ACC112 (cell line): Measurements from ENCODE around the gene ZNF804B.

ENCODE experiments used
- H2AFZ ChIP-seq: fragments of 200-600 bp; sonication (generic); one replicate; pipeline ENCODE4 v1.6.0; 2017; ENCODE audit warnings: antibody characterized with exemption, low read length; ENCODE audit not compliant: unreplicated experiment
- H3K27ac ChIP-seq: fragments of 200-600 bp; sonication (generic); 2 replicates; pipeline ENCODE4 v1.5.1; 2014; ENCODE audit warnings: low read depth, mild to moderate bottlenecking, antibody characterized with exemption, low read length, moderate library complexity
- H3K27me3 ChIP-seq: fragments of 200-600 bp; sonication (generic); 2 replicates; pipeline ENCODE4 v1.6.1; 2014; ENCODE audit warnings: mild to moderate bottlenecking, antibody characterized with exemption, low read length, moderate library complexity, mixed read lengths; ENCODE audit not compliant: insufficient read depth
- H3K36me3 ChIP-seq: fragments of 200-600 bp; sonication (generic); 2 replicates; pipeline ENCODE4 v1.6.1; 2016; ENCODE audit warnings: mild to moderate bottlenecking, antibody characterized with exemption, low read length, moderate library complexity, mixed read lengths; ENCODE audit not compliant: insufficient read depth
- H3K4me1 ChIP-seq: fragments of 200-600 bp; sonication (generic); one replicate; pipeline ENCODE4 v1.6.1; 2016; ENCODE audit warnings: low read length, mixed read lengths; ENCODE audit not compliant: insufficient read depth, unreplicated experiment, control insufficient read depth
- H3K4me3 ChIP-seq: fragments of 200-600 bp; sonication (generic); 2 replicates; pipeline ENCODE4 v1.5.1; 2014; ENCODE audit warnings: mild to moderate bottlenecking, low read depth, low read length
- H3K79me2 ChIP-seq: fragments of 200-600 bp; sonication (generic); one replicate; pipeline ENCODE4 v1.6.0; 2016; ENCODE audit warnings: low read length; ENCODE audit not compliant: control insufficient read depth, unreplicated experiment, insufficient read depth

ZNF804B gene

GRCh38 chr7:88772776-88773175 is 13.3 kb downstream of the ZNF804B start:
- no peak overlapping the region for H3K4me3 ChIP-seq
- no peaks in the 10 kb centered on the region for H3K4me1 ChIP-seq
- no peaks in the 10 kb centered on the region for H3K27me3 ChIP-seq
- H2AFZ ChIP-seq = no peak overlapping the region
- H3K36me3 ChIP-seq = no peaks in the 10 kb centered on the region
- no peaks in the 10 kb centered on the region for H3K79me2 ChIP-seq
- no peak overlapping the region for H3K27ac ChIP-seq

DNA sequence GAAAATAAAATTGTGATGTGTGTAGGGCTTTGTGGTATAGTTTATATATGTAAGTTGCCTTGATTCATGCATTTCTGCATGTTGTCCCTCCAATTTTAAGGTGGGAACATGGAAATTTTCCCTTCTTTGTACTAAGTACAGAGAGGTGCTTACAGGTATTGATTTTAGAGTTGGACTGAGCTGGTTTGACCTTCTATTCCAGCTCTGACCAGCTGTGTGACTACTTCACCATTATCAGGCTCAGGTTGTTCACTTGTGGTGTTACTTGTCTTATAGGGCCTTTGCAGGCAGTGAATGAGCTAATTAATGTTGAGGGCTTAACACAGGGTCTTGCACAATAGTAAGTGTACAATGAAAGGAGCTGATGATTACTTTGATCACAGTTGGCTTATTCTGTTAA is 16.3 kb downstream of the ZNF804B start:
- Histone ChIP-seq H3K4me3 (no peak overlapping the region), H3K36me3 (no peaks in the 10 kb centered on the region), H3K27ac (no peak overlapping the region), H2AFZ (no peak overlapping the region), H3K27me3 (no peaks in the 10 kb centered on the region), H3K4me1 (no peaks in the 10 kb centered on the region), H3K79me2 (no peaks in the 10 kb centered on the region)

DNA sequence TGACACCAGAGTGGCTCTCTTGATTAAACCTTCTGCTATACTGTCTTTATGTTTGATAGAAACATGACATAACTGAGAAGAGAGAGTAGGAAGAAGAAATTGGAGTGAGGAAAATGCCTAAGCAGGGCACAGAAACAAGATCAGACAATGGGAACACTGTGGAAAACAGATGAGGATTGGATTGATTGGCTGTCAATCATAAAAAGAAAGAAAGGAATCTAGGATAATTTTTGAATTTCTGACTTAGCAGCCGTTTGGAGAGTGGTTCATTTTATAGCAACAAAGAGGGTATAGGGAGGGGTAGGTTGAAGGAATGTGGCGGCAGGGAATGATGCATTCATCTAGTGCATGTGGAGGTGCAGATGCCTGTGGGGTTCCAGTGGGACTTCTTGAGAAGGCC is 28.3 kb downstream of the ZNF804B start:
- H3K79me2 ChIP-seq = no peaks in the 10 kb centered on the region
- no peak overlapping the region for H3K27ac ChIP-seq
- H3K27me3 ChIP-seq = no peaks in the 10 kb centered on the region; the same call in 1 of the 2 replicates
- H3K4me1 ChIP-seq = no peaks in the 10 kb centered on the region
- H3K36me3 ChIP-seq = no peaks in the 10 kb centered on the region
- H2AFZ ChIP-seq = no peak overlapping the region
- no peak overlapping the region for H3K4me3 ChIP-seq

GRCh38 chr7:88789480-88790064 is 30.1 kb downstream of the ZNF804B start:
- Histone ChIP-seq H3K79me2 (no peaks in the 10 kb centered on the region), H3K27ac (no peak overlapping the region), H3K27me3 (no peaks in the 10 kb centered on the region), H3K4me3 (no peak overlapping the region), H2AFZ (no peak overlapping the region), H3K36me3 (no peaks in the 10 kb centered on the region), H3K4me1 (no peaks in the 10 kb centered on the region)

DNA sequence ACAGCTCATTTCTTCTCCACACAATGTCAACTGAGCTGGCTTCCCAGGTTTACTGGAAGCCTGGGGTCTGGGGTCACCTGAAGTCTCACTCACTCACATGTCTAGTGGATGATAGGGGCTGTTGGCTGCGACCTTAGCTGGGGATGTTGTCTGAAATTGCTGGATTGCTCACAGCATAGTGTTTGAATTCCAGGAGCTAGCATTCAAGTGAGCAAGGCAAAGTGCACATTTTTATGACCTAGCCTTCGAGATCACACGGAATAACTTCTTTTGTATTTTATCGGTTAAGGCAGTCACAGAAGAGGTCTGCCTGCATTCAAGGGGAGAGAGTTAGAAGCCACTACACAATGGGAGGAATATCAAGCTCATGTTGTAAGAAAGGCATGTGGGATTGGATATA is 32.4 kb downstream of the ZNF804B start:
- no peak overlapping the region for H3K4me3 ChIP-seq
- no peaks in the 10 kb centered on the region for H3K79me2 ChIP-seq
- no peak overlapping the region for H3K27ac ChIP-seq
- no peaks in the 10 kb centered on the region for H3K36me3 ChIP-seq
- no peaks in the 10 kb centered on the region for H3K4me1 ChIP-seq
- H3K27me3 ChIP-seq = no peaks in the 10 kb centered on the region
- H2AFZ ChIP-seq = no peak overlapping the region

GRCh38 chr7:88792361-88792760 is 32.9 kb downstream of the ZNF804B start:
- Histone ChIP-seq H3K4me3 (no peak overlapping the region), H3K27me3 (no peaks in the 10 kb centered on the region), H3K36me3 (no peaks in the 10 kb centered on the region), H3K4me1 (no peaks in the 10 kb centered on the region), H3K27ac (no peak overlapping the region), H2AFZ (no peak overlapping the region), H3K79me2 (no peaks in the 10 kb centered on the region)

DNA sequence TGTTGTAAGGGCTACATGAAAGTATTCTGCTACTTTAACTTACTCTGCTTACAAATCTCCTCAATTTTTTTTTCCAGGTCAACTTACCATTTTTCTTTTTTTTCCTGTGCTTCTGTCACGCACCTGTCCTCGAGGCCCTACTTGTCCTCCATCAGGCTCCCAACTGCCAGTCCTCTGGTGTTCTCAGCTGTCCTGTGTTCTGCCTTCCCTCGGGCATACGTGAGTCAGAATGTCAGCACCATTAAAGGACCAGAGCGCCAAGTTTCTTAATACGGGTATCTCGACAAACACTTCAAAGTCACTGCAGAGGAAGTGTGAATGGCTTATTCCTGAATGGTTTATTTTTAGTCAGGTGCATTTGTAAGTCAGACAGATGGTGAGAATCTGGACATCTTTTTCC is 36.1 kb downstream of the ZNF804B start, which contains the start of gene TEX47:
Gene TEX47, minus strand, starts transcription at position 185 of the 400 bp plus-strand sequence. CDS start 795 bp downstream, outside the sequence.
- Histone ChIP-seq H3K27ac (no peak within 1 kb of the TSS), H2AFZ (no peak within 1 kb of the TSS), H3K79me2 (no peaks in the 10 kb centered on the region), H3K36me3 (no peaks in the 10 kb centered on the region), H3K4me3 (no peak within 1 kb of the TSS), H3K27me3 (no peaks in the 10 kb centered on the region), H3K4me1 (no peaks in the 10 kb centered on the region)

- H3K4me3 ChIP-seq = no peak overlapping the region
- H3K27me3 ChIP-seq = no peaks in the 10 kb centered on the region
- no peak overlapping the region for H2AFZ ChIP-seq
- no peak overlapping the region for H3K27ac ChIP-seq
- H3K79me2 ChIP-seq = no peaks in the 10 kb centered on the region
- no peaks in the 10 kb centered on the region for H3K4me1 ChIP-seq
- H3K36me3 ChIP-seq = no peaks in the 10 kb centered on the region
Observed at GRCh38 chr7:88801046-88801445, 41.5 kb downstream of the ZNF804B start.

DNA sequence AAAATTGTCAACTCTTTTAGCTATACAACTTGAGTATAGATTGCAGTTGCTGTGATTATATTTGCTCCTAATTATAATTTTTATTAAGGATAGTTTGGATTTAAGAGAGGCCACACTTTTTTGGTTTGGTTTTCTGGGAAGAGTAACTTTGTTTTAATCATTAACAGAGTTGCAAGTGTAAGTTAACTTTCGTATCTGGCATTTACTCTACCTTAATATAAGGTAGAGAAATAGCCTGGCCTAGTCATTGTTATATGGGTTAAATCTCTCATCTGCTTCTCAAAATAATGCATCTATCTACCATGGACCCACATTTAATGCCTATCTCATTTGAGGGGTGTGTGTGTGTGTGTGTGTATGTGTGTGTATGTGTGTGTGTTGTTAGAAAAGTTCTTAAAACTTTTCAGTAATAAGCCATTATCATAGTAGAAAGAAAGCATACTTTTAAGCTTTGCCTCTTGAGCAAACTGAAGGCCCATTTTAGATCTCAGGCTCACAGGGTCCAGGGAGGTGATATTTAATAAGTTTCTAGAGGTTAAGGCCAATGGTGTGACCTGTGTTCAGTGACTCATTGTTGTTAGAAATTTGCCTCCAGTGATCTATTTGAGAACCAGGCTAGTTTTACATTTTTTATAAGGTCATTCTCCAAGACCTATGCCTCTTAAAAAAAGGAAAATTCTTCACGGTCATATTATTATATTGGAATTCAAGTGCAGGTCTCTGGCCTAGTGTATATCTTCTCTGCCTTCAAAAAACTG is 47.0 kb downstream of the ZNF804B start:
- no peaks in the 10 kb centered on the region for H3K36me3 ChIP-seq
- H3K4me1 ChIP-seq = no peaks in the 10 kb centered on the region
- no peaks in the 10 kb centered on the region for H3K79me2 ChIP-seq
- no peak overlapping the region for H3K4me3 ChIP-seq
- H3K27ac ChIP-seq = no peak overlapping the region
- no peak overlapping the region for H2AFZ ChIP-seq
- H3K27me3 ChIP-seq = no peaks in the 10 kb centered on the region

GRCh38 chr7:88818552-88818951 is 59.1 kb downstream of the ZNF804B start:
- Histone ChIP-seq H3K27ac (no peak overlapping the region), H3K27me3 (no peaks in the 10 kb centered on the region), H2AFZ (no peak overlapping the region), H3K79me2 (no peaks in the 10 kb centered on the region), H3K4me1 (no peaks in the 10 kb centered on the region), H3K4me3 (no peak overlapping the region), H3K36me3 (no peaks in the 10 kb centered on the region)

GRCh38 chr7:88826222-88826621 is 66.7 kb downstream of the ZNF804B start:
- H3K27me3 ChIP-seq = no peaks in the 10 kb centered on the region

More at GRCh38 chr7:88826222-88826621, 66.7 kb downstream of the ZNF804B start:
- no peaks in the 10 kb centered on the region for H3K36me3 ChIP-seq
- no peaks in the 10 kb centered on the region for H3K79me2 ChIP-seq
- no peak overlapping the region for H3K27ac ChIP-seq
- H2AFZ ChIP-seq = no peak overlapping the region
- no peak overlapping the region for H3K4me3 ChIP-seq
- H3K4me1 ChIP-seq = no peaks in the 10 kb centered on the region
